Measurements from ENCODE around the gene KCNMB2. TPM values are rescaled to one million over a fixed set of nuclear protein-coding genes. Genes with fewer than 3 reads are reported as not detected.
"Not testable (repeated sequence)": the region's sequence is repeated elsewhere in the genome, so short reads cannot be mapped to it uniquely, and the experiment has no call there.

KCNMB2 gene
- 10 to 100 TPM; 27.4 to 34.9 (median 31.2) TPM for polyA plus RNA-seq (ENCODE audit: insufficient read length in 4 of 4)

GRCh38 chr3:178536211-178537079 lies at the start of gene KCNMB2:
Gene KCNMB2, plus strand, starts transcription at chr3:178536436.
- peak in 1 of 4 donors; percentile 34 for DNase-seq (ENCODE audit: low read depth in 4 of 4, low spot score in 3 of 4)

- DNase-seq (ENCODE audit: low read depth in 4 of 4, low spot score in 3 of 4): no peak
Measured at GRCh38 chr3:178486903-178487302, 49.3 kb upstream of the KCNMB2 start.

- no peak for DNase-seq (ENCODE audit: low read depth in 4 of 4, low spot score in 3 of 4)
Measured at GRCh38 chr3:178487752-178488151, 48.5 kb upstream of the KCNMB2 start.

GRCh38 chr3:178491751-178492150 lies 44.5 kb upstream of the KCNMB2 start:
- DNase-seq (ENCODE audit: low read depth in 4 of 4, low spot score in 3 of 4): no peak

- no peak for DNase-seq (ENCODE audit: low read depth in 4 of 4, low spot score in 3 of 4)
Measured at GRCh38 chr3:178492491-178492890, 43.7 kb upstream of the KCNMB2 start.

GRCh38 chr3:178494386-178494785 lies 41.9 kb upstream of the KCNMB2 start:
- DNase-seq (ENCODE audit: low read depth in 4 of 4, low spot score in 3 of 4): no peak

- DNase-seq (ENCODE audit: low read depth in 4 of 4, low spot score in 3 of 4): no peak
Measured at GRCh38 chr3:178496911-178497310, 39.3 kb upstream of the KCNMB2 start.

- no peak for DNase-seq (ENCODE audit: low read depth in 4 of 4, low spot score in 3 of 4)
Measured at GRCh38 chr3:178498871-178499270, 37.4 kb upstream of the KCNMB2 start.

GRCh38 chr3:178500631-178501030 lies 35.6 kb upstream of the KCNMB2 start:
- no peak for DNase-seq (ENCODE audit: low read depth in 4 of 4, low spot score in 3 of 4)

GRCh38 chr3:178504128-178504527 lies 32.1 kb upstream of the KCNMB2 start:
- DNase-seq (ENCODE audit: low read depth in 4 of 4, low spot score in 3 of 4): no peak

GRCh38 chr3:178505832-178506231 lies 30.4 kb upstream of the KCNMB2 start:
- DNase-seq (ENCODE audit: low read depth in 4 of 4, low spot score in 3 of 4): no peak

- no peak for DNase-seq (ENCODE audit: low read depth in 4 of 4, low spot score in 3 of 4)
Measured at GRCh38 chr3:178507507-178508442, 28.5 kb upstream of the KCNMB2 start.

- DNase-seq (ENCODE audit: low read depth in 4 of 4, low spot score in 3 of 4): no peak
Measured at GRCh38 chr3:178508443-178508825, 27.8 kb upstream of the KCNMB2 start.

GRCh38 chr3:178510496-178510895 lies 25.7 kb upstream of the KCNMB2 start:
- no peak for DNase-seq (ENCODE audit: low read depth in 4 of 4, low spot score in 3 of 4)

- no peak for DNase-seq (ENCODE audit: low read depth in 4 of 4, low spot score in 3 of 4)
Measured at GRCh38 chr3:178512647-178513046, 23.6 kb upstream of the KCNMB2 start.

GRCh38 chr3:178513546-178514380 lies 22.5 kb upstream of the KCNMB2 start:
- DNase-seq (ENCODE audit: low read depth in 4 of 4, low spot score in 3 of 4): peak in 2 of 4 donors; percentile 42 to 51

- no peak for DNase-seq (ENCODE audit: low read depth in 4 of 4, low spot score in 3 of 4)
Measured at GRCh38 chr3:178514401-178514800, 21.8 kb upstream of the KCNMB2 start.

GRCh38 chr3:178515076-178515744 lies 21.0 kb upstream of the KCNMB2 start:
- not testable (repeated sequence) for DNase-seq (ENCODE audit: low read depth in 4 of 4, low spot score in 3 of 4)

- DNase-seq (ENCODE audit: low read depth in 4 of 4, low spot score in 3 of 4): no peak
Measured at GRCh38 chr3:178517665-178518334, 18.4 kb upstream of the KCNMB2 start.

Measured in right renal pelvis (tissue), 4 donors.